NCI-H524 treated with DMSO at 0.1 percent for 48 hours (cell line): ENCODE measurements around the gene RABEP1.
"Not testable (repeated sequence)": the region's sequence is repeated elsewhere in the genome, so short reads cannot be mapped to it uniquely, and the experiment has no call there.

ENCODE experiments used
- DNase-seq: peaks from one replicate; lab custom pipeline; 2025; lab: John Stamatoyannopoulos, UW

The RABEP1 gene

DNA sequence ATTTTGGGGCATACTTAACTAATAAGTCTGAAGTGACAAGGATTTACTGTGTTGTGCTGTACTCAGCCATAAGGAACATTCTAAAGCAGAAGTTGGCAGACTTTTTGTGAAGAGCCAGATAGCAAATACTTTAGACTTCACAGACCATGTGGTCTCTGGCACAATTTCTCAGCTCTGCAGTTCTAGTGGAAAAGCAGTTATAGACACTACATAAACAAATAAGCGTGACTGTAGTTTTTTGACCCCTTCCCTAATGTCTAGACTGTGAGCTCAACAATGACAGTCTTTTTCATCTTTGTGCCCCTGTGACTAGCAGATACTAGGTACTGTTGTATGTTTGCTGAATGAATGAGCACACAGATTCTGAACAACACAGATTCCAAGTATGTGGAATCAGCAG lies 142.8 kb downstream of the RABEP1 start:
- DNase-seq, result no peak

DNA sequence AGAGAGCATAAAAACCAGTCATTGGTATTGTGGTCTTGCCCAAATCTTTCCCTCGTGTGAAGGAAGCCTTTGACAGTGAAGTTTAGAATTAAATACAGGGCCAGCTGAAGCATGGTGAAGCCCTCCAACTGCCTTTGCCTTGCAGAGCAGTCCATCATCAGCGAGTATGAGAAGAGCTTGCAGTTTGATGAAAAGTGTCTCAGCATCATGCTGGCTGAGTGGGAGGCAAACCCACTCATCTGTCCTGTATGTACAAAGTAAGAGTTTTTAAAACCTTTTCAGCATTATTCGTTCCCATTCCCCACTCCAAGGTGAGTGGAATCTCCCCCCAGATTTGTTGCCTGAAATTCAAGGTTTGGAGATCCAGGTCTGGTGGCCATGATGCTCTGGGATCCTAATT lies 143.7 kb downstream of the RABEP1 start:
- DNase-seq, result no peak

DNA sequence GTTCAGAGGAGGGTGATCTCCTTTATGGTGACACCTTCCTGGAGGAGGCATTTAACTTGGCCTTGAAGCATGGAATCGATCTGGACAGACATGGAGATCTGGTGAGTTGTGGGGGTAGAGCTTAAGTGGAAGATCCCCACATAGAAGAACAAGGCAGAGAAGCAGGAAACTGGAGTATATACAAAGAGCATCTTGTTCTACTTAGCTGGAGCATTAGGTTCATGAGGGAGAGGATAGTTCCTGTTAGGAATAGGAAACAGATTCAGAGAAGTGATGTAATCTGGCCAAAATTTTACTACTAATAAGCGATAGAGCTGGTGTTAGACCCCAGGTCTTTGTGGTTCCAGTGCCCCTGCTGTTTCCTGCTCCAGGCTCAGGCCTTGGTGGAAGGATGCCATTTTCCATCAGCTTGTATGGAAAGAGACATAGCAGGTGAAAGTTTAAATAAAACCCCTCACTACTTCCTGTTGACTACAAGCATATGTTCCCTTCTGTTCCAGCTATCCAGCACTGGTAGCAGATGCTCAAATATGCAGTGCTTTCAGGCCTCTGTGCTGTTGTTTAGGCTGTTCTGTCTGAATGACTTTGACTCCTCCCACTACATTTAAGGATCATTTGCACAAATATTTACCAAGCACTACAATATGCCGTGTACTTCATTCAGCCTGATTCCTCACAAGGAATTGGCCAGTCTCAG lies 147.3 kb downstream of the RABEP1 start:
- DNase-seq, result no peak

DNA sequence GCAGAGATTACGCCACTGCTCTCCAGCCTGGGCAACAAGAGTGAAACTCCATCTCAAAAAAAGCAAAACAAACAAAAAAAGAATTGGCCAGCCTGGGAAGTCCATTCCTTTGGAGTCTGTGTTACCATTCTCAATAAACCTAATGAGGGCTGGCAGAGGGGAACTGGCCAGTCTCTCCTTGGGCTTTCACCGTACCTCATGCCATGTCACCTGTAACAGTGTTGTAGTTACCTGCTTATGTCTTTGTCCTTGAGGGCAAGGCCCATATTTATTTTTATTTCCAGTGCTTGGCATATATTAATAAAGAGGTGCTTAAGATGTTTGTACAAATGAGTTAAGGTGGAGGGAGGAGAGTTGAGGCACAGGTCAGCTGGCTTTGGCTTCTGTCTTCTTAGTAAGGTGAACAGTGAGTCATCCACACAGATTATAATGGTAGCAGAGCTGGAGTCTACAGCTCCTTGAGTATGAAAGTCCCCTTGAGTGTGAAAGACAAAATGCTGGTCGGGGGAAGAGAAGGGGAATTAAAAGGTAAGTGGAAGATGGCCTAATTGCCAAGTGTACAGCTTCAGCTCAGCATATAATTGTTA lies 148.4 kb downstream of the RABEP1 start:
- no peak for DNase-seq

DNA sequence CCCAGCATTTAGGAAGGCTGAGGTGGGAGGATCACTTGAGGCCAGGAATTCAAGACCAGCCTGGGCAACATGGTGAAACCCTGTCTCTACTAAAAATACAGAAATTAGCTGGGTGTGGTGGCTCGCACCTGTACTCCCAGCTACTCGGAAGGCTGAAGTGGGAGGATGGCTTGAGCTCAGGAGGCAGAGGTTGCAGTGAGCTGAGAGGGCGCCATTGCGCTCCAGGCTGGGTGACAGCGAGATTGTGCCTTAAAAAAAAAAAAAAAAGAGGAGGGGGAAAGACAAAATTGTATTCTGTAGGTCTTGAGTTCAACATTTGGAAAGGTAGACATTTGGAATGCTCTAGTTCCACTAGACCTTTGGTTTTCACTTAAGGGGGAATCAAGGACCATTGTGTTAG lies 149.2 kb downstream of the RABEP1 start:
- DNase-seq, result not testable (repeated sequence)

DNA sequence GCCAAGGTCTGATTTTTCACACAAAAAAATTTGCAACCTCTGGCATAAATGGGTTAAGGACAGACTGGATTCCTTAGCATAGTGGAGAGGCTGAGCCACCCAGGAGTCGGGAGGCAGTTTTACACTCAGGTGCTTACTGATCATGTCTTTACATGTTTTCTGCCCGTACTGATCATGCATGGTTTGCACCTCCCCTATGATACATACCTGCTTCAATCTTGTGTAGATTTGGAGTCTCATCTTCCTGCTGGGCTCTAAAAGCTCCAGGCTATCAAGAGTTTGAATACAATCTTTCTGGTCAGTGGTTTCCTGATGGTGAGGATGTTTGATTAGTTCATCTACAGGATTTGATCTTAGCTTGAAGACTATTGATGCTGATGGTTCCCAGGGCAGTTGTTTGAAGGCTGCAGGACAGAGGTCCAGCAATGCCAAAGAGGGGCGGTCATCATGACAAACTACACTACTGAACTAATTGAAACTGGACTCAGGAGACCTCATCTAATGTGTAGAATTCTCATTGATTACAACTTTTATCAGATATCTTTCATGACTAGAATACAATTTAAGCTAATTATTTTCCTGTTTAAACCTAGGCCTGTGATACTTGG lies 150.0 kb downstream of the RABEP1 start:
- DNase-seq, result no peak

DNA sequence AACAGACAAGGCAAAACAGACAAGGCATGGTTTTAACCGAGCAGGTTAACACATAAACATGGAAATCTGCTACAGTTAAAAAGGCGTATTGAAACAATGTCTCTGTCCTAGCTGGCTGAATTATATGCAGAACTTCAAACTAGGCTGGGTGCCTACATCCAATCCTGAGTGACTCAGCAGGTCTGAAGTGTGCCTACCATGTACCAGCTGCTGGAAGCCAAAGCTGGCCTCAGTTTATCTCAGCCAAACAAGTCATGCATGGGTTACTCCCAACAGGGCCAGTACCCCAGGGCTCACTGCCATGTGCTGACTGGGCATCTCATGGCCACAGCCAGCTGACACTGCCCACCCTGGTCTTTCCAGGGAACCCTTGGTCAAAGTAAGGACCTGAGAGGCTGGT lies 152.9 kb downstream of the RABEP1 start:
- no peak for DNase-seq
